HG02852 (cell line): Measurements from ENCODE around the gene HMGCR.
"Not testable (repeated sequence)": the region's sequence is repeated elsewhere in the genome, so short reads cannot be mapped to it uniquely, and the experiment has no call there.

Experiments used
- ATAC-seq: cut with Tn5 transposase; IDR thresholded peaks from one replicate; pipeline ENCODE4 v1.9.1; 2021; ENCODE audit warnings: mild to moderate bottlenecking, moderate library complexity; ENCODE audit not compliant: unreplicated experiment

The HMGCR gene

DNA sequence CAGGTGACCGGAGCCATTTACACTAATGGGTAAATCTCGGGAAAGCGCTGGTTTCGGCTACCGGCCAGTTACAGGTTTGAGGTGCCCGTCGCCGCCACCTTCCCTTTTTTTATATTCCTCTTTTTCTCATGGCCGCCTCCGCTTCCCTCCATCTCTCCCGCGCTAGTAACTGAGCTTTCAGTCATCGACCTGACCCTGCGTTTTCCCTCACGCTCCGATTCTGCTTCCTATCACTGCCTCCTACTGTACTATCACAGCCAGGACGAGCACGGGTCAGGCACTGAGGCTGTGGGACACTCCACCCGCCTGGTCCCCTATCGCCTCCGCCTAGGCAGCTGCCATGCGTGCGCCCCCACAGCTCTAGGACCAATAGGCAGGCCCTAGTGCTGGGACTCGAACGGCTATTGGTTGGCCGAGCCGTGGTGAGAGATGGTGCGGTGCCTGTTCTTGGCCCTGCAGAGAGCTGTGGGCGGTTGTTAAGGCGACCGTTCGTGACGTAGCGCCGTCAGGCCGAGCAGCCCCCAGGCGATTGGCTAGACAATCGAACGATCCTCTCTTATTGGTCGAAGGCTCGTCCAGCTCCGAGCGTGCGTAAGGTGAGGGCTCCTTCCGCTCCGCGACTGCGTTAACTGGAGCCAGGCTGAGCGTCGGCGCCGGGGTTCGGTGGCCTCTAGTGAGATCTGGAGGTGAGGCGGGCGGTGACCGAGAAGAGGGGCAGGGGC lies at the start of gene HMGCR:
Gene HMGCR (plus strand): TSS at position 606 of the 722 bp plus-strand sequence. CDS start 5,386 bp downstream, outside the sequence.
- ATAC-seq: peak; percentile 97

DNA sequence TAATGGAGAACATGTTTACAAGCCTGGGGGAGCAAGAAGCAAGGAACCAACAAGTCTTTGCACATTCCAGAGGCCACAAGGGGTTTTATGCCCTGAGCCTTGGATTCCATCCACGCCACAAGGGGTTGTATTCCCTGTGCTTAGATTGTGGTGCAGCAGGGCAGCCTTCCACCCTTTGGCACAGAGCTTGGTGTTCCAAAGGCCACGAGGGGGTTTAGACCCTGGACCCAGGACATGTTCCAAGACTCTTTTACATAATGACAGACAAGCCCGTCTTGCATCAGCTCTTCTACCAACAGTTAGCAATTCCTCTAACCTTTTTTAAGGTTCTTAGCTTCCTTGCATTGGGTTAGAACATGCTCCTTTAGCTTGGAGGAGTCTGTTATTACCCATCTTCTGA lies 45.2 kb upstream of the HMGCR start:
- ATAC-seq: not testable (repeated sequence)

GRCh38 chr5:75300084-75300483 lies 36.9 kb upstream of the HMGCR start:
- ATAC-seq: no peak

DNA sequence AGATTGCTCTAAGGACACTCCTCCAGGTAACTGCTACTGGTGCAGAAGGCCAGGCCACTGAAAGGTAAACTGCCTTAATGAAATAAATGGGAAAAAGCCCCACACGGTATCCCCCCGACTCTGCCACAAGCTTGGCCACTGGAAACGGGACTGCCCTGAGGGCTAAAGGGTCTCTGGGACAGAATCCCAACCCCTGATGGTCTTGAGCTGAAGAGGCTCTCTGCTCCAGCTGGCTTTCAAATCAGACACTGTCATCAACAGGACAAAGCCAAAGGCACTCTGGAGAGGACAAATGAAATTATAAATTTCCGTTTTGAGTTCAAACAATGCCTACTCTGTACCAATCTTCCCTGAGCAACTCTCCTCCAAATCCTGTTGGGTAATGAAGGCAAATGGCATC lies 33.6 kb upstream of the HMGCR start:
- no peak for ATAC-seq

DNA sequence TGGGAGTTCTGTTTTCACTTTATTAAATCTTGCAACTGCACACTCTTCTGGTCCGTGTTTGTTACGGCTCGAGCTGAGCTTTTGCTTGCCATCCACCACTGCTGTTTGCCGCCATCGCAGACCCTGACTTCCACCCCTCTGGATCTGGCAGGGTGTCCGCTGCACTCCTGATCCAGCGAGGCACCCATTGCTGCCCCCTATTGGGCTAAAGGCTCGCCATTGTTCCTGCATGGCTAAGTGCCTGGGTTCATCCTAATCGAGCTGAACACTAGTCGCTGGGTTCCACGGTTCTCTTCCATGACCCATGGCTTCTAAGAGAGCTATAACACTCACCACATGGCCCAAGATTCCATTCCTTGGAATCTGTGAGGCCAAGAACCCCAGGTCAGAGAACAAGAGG lies 32.5 kb upstream of the HMGCR start:
- not testable (repeated sequence) for ATAC-seq

- no peak for ATAC-seq
Measured at GRCh38 chr5:75306746-75307145, 30.3 kb upstream of the HMGCR start.

- no peak for ATAC-seq
Measured at GRCh38 chr5:75310212-75310611, 26.8 kb upstream of the HMGCR start.

- ATAC-seq: not testable (repeated sequence)
Measured at GRCh38 chr5:75319148-75319547, 17.9 kb upstream of the HMGCR start.

DNA sequence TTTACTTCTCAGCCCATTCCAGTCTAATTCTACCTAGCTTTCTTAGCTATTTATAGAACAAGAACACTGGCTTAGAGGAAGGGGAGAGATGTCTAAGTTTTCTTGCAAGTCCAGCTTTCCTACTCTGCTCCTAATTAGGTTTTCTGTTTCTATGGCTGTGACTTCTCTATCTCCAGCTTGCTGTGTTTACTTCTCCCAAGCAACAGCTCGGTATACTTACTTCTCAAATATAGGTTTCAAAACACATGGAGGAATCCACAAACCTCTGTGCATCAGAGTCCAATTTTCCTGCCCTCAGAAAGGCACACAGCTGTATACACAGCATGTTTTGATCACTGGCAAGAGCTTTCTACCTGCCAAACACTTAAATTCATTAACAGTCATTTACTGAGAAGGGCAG lies 17.4 kb upstream of the HMGCR start:
- no peak for ATAC-seq

DNA sequence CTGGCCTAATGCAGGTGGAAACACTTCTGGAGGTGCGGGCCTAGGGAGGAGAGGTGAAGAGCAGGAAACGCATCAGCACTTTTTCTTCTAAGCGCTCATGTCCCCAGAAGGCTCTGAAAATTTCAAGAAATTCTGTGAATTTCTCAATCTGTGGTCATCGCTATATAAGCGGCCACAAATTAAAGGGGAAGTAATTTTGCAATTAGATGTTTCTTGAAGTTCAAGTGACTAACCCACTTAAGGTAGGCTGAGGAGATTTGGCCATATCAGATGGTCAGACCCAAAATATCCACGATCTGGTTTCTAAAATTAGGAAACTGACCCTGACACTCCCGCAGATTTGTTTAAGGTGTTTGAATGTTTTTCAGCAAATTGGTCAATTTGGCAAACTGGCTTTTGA lies 16.6 kb upstream of the HMGCR start:
- no peak for ATAC-seq

GRCh38 chr5:75322066-75322465 lies 15.0 kb upstream of the HMGCR start:
- ATAC-seq: no peak

GRCh38 chr5:75324791-75325190 lies 12.2 kb upstream of the HMGCR start:
- no peak for ATAC-seq

GRCh38 chr5:75325242-75325641 lies 11.8 kb upstream of the HMGCR start:
- no peak for ATAC-seq

DNA sequence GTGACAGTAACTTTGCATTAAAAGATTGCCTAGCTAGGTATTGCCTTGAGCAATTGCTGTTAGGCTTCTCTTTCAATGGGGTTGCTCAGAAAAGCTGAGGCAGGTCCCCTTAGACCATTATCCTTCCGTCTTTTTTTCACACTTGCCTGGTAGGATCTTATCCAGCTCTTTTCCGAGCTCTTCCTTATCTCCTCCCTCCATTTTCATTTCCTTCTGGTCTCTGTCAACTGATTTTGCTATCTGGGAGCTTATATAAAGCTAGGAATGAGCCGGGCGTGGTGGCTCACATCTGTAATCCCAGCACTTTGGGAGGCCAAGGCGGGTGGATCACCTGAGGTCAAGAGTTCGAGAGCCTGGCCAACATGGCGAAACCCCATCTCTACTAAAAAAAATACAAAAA lies 6.6 kb upstream of the HMGCR start:
- ATAC-seq: no peak

GRCh38 chr5:75331095-75332090 lies 5.6 kb upstream of the HMGCR start:
- ATAC-seq: no peak

- ATAC-seq: not testable (repeated sequence)
Measured at GRCh38 chr5:75333759-75334158, 3.3 kb upstream of the HMGCR start.

- ATAC-seq: not testable (repeated sequence)
Measured at GRCh38 chr5:75334413-75334812, 2.6 kb upstream of the HMGCR start.

- no peak for ATAC-seq
Measured at GRCh38 chr5:75335486-75335885, 1.5 kb upstream of the HMGCR start.

GRCh38 chr5:75335952-75336614 lies 937 bp upstream of the HMGCR start:
- peak; percentile 0 for ATAC-seq

- ATAC-seq: peak; percentile 3
Measured at GRCh38 chr5:75337366-75338021, 474 bp downstream of the HMGCR start.

- ATAC-seq: no peak
Measured at GRCh38 chr5:75338408-75338807, 1.4 kb downstream of the HMGCR start.
